Fibroblast of upper back skin (primary cell): ENCODE measurements around the gene KEAP1.

Experiments used
- DNase-seq: peaks from one replicate; pipeline ENCODE4 v3.0.0-alpha.2; 2013

KEAP1 gene

DNA sequence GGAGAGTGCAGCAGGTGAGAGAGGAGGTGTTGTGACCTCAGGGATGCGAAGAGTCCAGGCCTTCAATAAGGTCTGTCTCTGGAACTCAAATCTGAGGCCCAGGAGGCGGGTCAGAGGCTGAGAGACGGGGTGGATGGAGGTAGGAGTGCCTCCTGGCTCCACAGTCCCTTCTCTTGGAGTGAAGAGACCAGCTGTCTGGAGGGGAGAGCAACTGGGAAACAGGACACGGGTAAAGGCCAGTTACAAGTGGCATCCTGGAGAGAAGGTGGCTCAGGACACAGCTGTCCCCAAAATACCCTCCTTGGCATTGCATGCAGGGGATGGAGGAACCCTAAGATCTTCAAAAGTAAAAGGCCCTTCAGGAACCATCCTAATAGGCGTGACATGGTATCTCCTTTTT is 63.6 kb downstream of the KEAP1 start:
- DNase-seq, result no peak
